GM18520 (cell line): Measurements from ENCODE around the gene RUBCNL.

Experiments
- ATAC-seq: cut with Tn5 transposase; IDR thresholded peaks from one replicate; pipeline ENCODE4 v1.9.1; 2021; ENCODE audit not compliant: unreplicated experiment

Gene RUBCNL

DNA sequence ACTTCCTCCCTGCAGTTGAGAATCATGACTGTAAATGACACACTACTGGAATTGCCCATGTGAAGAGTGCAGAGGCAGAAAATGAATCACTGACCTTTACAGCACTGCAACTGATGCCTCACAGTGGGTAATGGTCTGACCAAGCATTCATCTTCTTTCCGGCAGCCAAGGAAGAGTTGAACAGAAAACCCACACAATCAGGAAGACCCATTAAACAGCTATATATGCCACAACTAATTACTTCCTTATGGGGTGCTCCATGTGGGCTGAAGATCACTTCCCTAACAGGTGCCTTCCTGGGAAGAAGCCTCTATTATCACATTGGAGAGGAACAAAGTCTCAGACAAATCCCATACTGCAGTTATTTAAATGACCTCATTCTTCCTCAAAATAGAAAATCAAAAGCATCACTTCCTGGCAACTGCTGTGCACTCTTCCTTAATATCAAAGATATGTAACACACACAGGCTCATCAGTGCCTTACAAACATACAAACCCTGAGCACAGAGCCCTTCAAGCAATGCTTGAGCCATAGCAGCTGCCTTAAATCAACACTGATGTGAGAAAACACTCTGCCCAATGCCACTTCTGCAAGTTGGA is 45.8 kb downstream of the RUBCNL start:
- peak; percentile 75 for ATAC-seq

DNA sequence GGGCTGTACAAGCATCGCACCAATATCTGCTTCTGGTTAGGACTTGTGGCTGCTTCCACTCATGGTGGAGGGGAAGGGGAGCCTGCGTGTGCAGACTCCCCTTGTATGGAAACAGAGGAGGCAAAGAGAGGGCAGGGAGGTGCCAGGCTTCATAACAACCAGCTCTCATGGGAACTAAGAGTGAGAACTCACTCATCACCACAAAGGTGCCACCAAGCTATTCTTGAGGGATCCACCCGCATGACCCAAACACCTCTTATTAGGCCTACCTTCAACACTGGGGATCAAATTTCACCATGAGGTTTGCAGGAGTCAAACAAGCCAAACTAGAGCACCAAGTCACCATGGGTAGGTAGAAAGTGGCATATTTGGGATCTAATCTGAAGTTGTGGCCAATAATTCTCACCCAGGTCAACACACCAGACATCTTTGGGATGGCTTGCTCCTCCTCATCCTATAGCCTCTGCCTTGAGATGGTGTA is 46.4 kb downstream of the RUBCNL start:
- no peak for ATAC-seq

DNA sequence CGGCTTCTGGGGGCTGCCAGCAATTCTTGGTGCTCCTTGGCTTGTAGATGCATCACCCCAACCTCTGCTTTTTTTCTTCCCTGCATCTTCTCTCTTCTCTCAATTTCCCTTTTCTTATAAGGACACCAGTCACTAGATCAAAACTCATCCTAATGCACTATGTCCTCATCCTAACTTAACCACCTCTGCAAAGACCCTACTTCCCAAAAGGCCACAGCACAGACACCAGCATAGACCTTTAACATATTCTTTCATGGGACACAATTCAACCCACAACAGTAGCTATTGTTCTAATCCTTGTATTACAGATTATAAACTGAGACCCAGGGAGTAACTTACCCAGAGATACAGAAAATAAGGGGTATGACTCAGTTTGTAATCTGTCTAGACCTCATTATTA is 47.0 kb downstream of the RUBCNL start:
- ATAC-seq, result no peak

DNA sequence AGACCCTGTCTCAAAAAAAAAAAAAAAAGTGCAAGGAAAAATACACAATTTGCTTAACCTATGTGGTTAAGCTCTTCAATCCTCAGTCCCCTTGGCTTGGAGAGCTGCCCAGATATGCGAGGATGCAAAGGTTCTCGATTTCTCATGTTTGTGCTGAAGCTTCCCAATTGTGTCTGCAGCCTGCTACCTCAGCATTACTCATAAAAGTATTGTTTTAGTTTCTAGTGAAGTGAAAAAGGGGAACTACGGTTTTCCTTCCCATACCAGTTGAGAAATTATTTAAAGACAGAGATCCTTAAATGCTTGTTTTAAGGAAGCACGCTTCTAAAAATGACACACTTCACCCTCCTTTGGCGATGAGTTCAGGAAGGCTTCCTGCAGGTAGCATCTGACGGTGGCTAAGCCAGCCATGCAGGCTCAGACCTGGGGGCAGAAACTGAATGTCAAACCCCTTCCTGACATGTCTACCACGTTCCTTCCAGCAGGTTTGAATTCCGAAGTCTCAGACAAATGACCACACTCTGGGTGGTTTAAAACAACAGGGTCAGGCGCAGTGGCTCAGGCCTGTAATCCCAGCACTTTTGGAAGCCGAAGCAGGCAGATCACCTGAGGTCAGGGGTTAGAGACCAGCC is 47.9 kb downstream of the RUBCNL start:
- no peak for ATAC-seq

DNA sequence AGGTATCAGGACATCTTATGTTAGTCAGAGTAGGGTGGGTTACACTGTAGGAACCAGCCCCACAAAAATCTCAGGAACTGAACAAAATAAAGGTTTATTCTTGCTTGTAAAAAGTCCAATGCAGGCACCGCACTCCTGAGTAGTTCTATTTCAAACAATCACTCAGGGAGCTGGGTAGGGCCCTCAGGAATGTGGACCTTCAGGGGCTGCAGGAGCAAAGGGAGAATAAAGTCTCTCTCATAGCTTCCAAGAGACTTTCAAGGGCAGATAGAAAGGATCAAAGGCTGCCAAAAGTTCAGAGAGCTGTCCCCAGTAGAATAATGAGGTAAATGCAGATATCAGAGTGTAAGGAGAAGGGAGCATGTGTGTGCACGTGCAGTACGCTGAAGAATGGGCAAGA is 49.4 kb downstream of the RUBCNL start:
- ATAC-seq, result no peak

DNA sequence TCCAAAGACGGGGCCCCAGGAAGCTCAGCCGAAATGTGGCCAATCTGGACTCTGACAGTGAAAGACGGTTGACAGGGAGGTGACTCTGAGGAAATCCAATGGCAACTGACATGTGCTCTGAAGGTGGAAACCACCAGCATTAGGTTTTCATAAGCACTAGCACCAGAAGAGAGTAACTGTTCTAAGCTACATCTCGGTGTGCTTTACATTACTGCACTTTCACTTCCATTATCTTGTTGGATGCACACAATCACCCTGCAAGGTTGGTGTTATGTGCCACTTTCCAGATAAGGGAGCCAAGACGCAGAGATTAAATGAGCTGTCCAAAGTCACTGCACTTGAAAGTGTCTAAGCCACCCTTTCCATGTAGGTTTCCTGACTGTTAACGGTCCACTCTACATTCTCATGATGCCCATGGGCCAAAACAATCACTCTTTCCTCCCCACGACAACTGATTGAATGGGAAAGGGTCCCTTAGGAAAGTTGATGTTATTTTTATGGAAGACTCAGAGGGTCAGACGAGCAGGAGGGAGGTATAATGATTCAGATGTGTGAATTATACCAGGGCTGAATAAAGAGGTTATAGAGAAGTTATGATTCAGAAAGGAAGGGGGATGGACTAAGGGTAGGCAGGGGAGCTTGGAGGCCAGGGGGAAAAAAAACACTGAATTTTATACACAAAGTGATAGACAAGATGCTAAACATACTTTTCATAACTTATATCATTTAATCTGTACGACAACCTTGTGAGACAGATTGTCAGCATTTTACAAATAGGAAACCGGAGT is 52.8 kb downstream of the RUBCNL start:
- ATAC-seq, result no peak

DNA sequence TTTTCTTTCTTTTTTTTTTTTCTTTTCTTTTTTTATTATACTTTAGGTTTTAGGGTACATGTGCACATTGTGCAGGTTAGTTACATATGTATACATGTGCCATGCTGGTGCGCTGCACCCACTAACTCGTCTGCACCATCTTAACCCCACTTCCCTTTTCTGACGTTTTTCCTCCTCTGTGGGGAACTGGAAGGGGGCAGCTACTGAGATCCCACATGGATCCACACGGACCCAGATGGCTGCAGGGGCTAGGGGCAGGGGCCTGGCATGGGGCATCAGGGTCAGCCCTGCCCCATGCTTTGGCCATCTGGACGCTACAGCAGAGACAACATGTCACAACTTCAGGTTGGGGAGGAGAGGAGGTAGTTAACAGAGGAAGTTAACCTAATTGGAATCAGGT is 54.3 kb downstream of the RUBCNL start:
- no peak for ATAC-seq

DNA sequence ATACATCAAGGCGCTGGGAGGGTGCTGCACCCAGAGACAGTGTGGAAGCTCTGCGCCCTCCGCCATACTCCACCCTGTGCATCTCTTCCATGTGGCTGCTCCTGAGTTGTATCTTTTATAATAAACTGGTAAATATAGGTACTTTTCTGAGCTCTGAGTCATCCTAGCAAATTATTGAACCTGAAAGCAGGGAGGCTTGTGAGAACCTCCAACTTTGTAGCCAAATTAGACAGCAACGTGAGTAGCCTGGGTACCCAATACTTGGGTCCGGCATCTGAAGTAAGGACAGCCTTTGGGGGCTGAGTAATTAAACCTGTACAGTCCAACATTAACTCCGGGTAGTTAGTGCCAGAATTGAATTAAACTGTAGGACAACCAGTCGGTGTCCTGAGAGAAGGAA is 57.4 kb downstream of the RUBCNL start:
- no peak for ATAC-seq

DNA sequence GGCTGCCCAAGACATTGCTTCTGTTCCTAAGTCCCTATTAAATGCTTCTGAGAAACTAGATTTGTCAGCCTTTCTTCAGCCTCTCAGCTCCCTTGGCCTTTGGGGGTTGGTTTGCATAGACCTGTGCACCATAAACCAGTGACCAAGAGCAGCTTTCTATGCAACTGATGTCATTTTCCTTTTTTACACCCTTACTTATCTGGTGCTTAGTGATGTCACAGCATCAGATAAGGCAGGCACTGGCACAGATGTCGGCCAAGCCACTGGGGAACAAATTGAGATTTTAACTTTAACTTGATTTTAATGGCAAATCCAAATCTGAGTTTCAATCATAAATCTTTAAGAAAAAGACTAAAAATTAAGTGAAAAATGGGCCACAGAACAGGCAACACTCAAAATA is 59.8 kb downstream of the RUBCNL start:
- no peak for ATAC-seq

DNA sequence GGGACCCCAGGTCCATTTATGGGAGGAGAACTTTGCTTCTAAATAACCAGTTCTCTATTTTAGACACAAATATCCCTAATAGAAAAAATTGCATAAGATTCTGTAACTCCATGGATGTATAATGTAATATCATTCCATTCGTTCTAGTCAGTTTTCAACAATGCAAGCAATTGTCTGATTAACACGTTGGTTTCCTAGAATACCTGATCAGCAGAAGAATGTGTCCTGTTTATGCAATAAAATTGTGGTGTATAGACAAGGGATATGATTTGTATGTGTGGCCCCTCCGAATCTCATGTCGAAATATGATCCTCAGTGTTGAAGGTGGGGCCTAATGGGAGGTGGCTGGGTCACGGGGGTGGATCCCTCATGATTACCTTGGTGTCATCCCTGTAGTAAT is 62.1 kb downstream of the RUBCNL start:
- no peak for ATAC-seq

DNA sequence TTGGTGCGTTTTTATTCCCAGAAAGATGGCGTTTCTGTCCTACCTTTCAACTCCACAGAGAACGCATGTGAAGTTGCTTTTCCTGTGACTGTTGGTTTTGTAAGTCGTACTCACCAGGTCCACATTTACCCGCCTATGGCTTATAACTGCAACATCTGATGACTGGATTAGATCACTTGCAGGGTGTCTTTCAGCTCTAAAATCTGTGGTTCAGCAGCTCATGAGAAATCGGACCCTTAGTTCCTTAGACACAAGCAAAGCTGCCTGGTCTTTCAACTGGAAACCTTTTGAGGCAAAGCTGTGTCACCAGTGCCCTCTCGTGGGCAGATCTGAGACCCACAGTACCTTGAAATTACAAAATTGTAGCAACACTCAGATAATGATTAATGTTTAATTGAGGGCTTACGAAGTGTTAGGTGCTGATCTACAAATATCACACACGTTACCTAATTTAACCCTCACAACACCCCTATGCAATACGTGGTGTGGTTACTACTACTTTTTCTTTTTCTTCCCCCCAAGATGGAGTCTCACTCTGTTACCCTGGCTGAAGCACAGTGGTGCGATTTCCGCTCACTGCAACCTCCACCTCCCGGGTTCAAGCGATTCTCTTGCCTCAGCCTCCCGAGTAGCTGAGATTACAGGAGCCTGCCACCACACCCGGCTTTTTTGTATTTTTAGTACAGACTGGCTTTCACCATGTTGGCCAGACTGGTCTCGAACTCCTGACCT is 65.4 kb downstream of the RUBCNL start:
- ATAC-seq, result no peak

DNA sequence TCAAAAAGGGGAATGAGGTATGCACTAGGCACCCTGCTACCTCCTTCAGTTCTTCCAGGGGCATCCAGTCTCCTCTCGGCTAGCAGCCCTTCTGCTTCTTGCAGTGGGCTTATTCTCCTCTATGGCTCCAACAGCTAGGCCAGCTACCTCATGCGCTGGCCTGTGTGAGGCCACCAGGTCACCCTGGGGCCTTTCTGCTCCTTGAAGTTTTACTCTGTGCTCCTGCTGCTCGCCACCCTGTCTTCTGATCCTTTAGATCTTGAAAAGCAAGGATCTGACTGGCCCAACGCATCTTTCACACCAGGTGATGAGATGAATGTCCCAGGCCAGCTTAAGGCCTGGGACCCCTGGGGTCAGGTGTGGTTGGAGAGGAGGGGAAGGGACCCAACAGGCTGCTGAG is 66.2 kb downstream of the RUBCNL start:
- ATAC-seq, result no peak

DNA sequence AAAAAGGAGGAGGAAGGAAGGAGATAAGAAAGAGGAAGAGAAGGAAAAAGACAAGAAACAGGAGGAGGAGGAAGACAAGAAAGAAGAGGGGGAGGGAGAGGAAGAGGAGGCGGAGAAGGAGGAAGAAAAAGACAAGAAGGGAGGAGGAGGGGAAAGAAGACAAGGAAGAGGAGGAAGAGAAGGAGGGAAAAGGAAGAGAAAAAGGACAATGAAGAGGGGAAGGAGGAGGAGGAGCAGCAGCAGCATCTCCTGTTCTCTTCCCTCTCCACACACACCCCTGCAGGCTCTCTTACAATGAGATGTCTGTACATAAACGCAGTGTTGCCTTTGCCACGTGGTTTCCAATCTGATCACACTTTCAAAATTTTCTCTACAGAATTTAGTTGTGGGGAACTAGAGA is 66.6 kb downstream of the RUBCNL start:
- ATAC-seq, result no peak

DNA sequence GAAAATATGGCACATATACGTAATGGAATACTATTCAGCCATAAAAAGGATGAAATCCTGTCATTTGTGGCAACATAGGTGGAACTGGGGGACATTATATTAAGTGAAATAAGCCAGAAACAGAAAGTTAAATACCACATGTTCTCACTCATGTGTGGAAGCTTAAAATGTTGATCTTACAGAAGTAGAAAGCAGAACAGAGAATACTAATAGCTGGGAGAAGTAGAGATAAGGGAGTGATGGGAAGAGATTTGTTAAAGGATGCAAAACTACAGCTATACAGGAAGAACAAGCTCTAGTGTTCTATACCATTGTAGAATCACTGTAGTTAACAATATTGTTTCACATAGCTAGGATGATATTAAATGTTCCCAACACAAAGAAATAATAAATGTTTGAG is 68.1 kb downstream of the RUBCNL start:
- ATAC-seq, result no peak

DNA sequence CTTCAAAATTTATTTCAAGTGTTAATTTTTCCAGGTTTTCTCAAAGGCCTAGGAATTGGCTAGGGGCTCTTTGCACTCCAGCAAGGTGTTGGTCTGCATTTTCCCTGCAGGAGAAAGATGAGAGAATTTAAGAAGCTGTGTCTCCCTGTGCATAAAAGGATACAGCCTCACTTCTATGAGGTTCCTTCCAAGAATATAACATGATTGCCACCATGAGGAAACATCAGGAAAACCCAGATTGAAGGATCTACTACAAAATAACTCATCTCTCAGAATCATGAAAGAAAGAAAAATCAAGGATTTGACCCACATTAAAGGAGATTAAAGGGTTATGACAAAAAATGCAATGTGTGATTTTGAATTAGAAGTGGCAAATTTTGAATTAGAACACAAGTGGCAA is 69.9 kb downstream of the RUBCNL start:
- ATAC-seq, result no peak

DNA sequence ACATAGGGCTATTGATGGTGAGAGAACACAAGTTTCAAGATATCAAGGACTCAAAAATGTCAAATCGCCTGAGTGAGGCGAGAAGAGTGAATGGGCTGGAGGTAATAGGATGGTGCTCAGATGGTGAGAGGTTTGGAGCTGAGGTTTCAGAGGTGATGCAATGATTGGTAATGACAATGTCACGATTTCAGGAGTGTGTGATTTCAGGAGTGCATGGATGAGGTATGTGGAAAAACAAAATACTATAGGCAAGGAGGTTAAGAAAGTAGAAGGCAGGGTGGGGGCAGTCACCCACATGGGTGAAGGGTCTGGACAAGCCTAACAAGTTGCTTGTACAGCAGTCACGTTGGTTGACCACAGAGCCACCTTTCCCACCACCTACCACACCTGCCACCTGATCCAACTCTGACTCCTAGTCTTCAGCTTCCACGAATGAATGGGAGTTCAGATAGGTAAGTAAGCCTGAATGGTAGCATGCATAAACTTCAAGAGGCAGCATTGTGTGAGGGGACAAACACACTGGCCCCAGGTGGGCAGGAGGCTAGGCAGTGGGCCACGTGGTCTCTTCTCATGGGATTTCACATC is 71.5 kb downstream of the RUBCNL start:
- ATAC-seq, result no peak

DNA sequence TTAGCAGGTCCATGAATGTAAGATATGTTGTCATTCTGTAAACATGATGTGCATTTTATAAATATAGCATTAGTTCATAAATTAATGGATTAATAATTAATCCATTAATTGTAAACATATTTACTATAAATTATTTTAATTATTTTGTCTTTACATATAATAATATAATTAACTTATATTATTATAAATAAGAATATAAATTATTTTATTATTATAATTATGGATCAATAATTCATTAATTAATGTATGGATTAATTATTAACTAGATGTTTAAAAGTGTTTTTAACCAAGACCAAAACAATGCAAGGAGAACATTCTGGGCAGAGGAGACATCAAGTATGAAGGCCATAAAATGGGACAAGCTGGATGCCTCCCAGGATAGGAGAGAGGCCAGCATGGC is 72.0 kb downstream of the RUBCNL start:
- no peak for ATAC-seq

DNA sequence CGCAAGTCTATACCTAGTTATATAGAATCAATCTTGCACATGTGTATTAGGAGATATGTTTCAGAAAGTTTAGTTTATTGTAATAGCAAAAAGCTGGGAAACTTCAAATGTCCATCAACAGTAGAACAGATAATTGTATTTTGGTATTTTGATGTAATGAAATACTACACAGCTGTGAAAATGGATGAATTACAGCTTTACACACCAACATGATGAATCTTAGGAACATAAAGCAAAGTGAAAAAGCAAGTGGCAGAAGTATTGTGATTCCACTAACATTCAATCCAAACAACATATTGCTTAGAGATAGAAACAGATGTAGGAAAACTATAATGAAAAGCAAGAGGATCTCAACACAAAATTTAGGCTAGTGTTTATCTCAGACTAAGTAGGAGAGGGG is 72.5 kb downstream of the RUBCNL start:
- ATAC-seq, result no peak

DNA sequence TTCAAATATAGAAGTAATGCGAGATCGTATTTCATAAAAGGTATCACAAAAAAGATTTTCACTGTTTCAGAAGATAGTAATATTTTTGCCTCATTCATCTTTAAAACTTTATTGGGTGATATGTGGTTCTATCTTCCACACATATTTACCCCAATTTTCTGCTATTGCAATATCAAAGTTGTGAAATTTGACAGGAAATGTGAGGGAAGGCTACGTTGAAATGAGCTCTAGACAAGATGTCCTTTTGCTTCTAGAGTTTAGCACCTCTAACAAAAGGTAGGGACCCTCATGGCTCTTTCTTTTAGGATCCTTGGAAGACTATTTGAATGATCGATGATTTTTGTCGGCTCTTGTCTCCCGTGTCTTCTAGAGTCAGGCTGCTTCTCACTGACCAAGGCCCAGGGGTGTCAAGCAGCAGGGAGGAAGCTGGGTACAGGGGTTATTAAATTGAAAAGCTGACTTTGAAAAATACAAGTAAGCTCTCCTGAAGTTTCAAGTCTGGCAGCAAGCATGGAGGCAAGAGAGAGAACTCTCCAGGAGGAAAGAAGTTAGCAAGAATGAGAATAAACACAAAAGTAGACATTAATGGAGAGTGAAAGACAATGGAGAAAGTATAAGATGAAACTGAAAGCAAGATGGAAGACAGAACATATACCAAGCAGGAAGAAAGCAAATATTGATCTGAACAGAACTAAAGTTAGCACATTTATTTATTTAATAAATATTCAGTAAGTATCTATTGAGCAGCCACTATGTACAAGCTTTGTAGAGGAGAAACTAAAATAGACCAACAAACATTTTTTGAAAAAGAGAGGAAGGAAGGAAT is 73.4 kb downstream of the RUBCNL start:
- ATAC-seq, result no peak

DNA sequence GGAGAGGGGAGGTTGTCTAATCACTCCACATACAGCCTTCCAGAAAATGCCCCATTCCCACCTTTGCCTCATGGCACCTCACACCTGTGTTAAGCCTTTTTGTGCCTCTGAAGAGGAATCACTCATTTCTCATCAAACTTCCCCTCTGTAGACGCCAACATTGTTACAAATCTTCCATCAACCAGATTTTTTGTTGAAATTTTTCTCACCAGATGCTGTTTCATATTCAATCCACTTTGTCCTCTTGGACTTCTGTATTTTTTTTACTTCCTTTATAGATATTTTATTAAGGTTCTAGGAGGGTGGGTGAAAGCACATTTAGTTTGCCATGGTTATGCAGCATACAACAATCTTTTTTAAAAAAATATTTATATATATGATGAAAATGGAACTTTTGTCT is 74.0 kb downstream of the RUBCNL start:
- no peak for ATAC-seq
